CD4-positive, CD25-positive, alpha-beta regulatory T cell (primary cell): Measurements from ENCODE around the gene EXOC5. TPM values are rescaled to one million over a fixed set of nuclear protein-coding genes. Genes with fewer than 3 reads are reported as not detected.

ENCODE experiments used
- polyA plus RNA-seq, 4 donors: library from polyadenylated mRNA; unstranded; fragments of 300-500 nt; fragmentation: Illumina TruSeq; gene quantifications; one replicate each; pipeline ENCODE4 v1.2.3, GENCODE V29; 2021
- total RNA-seq: library from RNA; stranded (reverse); gene quantifications from one replicate; pipeline ENCODE4 v1.2.3, GENCODE V29; 2022

Gene EXOC5
- total and polyA plus RNA-seq, 5 donors from 2014 or later = 42.6 to 60.6 (median 49.2) TPM

Other genes starting within 250 kb of the EXOC5 start
- gene AP5M1, start 66 bp upstream of the EXOC5 start, total RNA-seq = 63.6 TPM
- 10 to 100 TPM; 37.6 to 44.2 (median 43.5) TPM for gene AP5M1, start 66 bp upstream of the EXOC5 start, polyA plus RNA-seq
- gene NAA30, start 121.7 kb upstream of the EXOC5 start, total RNA-seq = 17.1 TPM
- 10 to 100 TPM; 12.6 to 15.7 (median 13.8) TPM for gene NAA30, start 121.7 kb upstream of the EXOC5 start, polyA plus RNA-seq
- not detected for gene CCDC198, start 225.0 kb upstream of the EXOC5 start, total RNA-seq
- gene CCDC198, start 225.0 kb upstream of the EXOC5 start, polyA plus RNA-seq = not detected